ENCODE data around the gene C5. TPM values are rescaled to one million over a fixed set of nuclear protein-coding genes. Genes with fewer than 3 reads are reported as not detected.

Gene C5
- polyA plus RNA-seq, 1 of the 3 experiments (the other 2 are of a cell fraction): 1.8 TPM

DNA sequence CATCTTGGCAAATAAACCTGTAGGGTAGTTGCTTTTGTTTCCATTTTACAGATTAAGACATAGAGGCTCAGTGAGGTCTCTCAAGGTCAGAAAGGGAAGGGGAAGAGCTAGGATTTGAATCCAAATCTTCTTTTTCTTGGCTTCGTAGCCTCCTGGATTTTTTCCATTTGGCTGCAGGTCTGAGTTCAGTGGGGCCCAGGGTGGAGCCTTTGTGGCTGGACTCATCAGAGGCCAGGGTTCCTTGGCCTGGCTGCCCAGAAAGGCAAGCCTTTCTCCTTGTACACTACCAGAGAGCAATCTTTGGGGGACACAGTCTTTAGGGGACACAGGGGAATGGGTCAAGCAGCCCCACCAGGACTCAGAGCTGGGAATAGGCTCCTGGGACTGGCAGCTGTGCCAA is 112.9 kb downstream of the C5 start:
- H3K9me3 ChIP-seq: no peaks in the 10 kb centered on the region
- no peaks in the 10 kb centered on the region for H3K27me3 ChIP-seq (ENCODE audit: insufficient read depth)
- DNase-seq: no peak
- TF ChIP-seq EZH2phosphoT487 (IDR thresholded peaks at IDR 0.05; ENCODE audit: borderline replicate concordance, low read depth): no peak
- TF ChIP-seq MEF2A (IDR thresholded peaks at IDR 0.05; ENCODE audit: borderline replicate concordance, low read depth): no peak
- no peak for TF ChIP-seq FOXM1 (IDR thresholded peaks at IDR 0.05; ENCODE audit: low read depth)
- TF ChIP-seq POLR2AphosphoS5 (IDR thresholded peaks at IDR 0.05; ENCODE audit: low read depth, low read length): no peak
- TF ChIP-seq, protein P1, sequence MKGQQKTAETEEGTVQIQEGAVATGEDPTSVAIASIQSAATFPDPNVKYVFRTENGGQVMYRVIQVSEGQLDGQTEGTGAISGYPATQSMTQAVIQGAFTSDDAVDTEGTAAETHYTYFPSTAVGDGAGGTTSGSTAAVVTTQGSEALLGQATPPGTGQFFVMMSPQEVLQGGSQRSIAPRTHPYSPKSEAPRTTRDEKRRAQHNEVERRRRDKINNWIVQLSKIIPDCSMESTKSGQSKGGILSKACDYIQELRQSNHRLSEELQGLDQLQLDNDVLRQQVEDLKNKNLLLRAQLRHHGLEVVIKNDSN (IDR thresholded peaks at IDR 0.05; ENCODE audit: borderline replicate concordance, low read depth): no peak
- TF ChIP-seq GATA2 (CRISPR knock-in tag; IDR thresholded peaks at IDR 0.05): no peak
- TF ChIP-seq YY1 (IDR thresholded peaks at IDR 0.05; ENCODE audit: low read depth): no peak
- TF ChIP-seq SMC3 (IDR thresholded peaks at IDR 0.05; ENCODE audit: low read depth, low read length): no peak
- TF ChIP-seq GABPA (IDR thresholded peaks at IDR 0.05; ENCODE audit: low read depth): no peak
- TF ChIP-seq NFIC (IDR thresholded peaks at IDR 0.05; ENCODE audit: borderline replicate concordance): no peak
- no peak for TF ChIP-seq RFX5 (IDR thresholded peaks at IDR 0.05; ENCODE audit: low read length)
- TF ChIP-seq, protein P2, sequence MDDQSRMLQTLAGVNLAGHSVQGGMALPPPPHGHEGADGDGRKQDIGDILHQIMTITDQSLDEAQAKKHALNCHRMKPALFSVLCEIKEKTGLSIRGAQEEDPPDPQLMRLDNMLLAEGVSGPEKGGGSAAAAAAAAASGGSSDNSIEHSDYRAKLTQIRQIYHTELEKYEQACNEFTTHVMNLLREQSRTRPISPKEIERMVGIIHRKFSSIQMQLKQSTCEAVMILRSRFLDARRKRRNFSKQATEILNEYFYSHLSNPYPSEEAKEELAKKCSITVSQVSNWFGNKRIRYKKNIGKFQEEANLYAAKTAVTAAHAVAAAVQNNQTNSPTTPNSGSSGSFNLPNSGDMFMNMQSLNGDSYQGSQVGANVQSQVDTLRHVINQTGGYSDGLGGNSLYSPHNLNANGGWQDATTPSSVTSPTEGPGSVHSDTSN (IDR thresholded peaks at IDR 0.05): no peak
- TF ChIP-seq, protein P3, sequence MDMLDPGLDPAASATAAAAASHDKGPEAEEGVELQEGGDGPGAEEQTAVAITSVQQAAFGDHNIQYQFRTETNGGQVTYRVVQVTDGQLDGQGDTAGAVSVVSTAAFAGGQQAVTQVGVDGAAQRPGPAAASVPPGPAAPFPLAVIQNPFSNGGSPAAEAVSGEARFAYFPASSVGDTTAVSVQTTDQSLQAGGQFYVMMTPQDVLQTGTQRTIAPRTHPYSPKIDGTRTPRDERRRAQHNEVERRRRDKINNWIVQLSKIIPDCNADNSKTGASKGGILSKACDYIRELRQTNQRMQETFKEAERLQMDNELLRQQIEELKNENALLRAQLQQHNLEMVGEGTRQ (IDR thresholded peaks at IDR 0.05; ENCODE audit: borderline replicate concordance, low read depth, low read length): no peak
- no peak for TF ChIP-seq FOXJ3 (CRISPR knock-in tag; IDR thresholded peaks at IDR 0.05)
- no peaks in the 10 kb centered on the region for H4K20me1 ChIP-seq (ENCODE audit: insufficient read depth)
- ChIA-PET CTCF (interaction anchor here (0.6 to 3.6 kb wide), 25 partner anchors 9 to 317 kb away, joined by 3 to 42 read pairs (median 5); partner anchors contain the start of genes FBXW2 and TRAF1), POLR2A (no interaction called here)
- peak overlapping the region; percentile 76; the same call in 1 of the 2 replicates for H2AFZ ChIP-seq (ENCODE audit: low read depth)
- peak overlapping the region; percentile 47 for H3K4me2 ChIP-seq
- peak overlapping the region; percentile 12; the same call in 1 of the 2 replicates for H3K9ac ChIP-seq
- H3K79me2 ChIP-seq (ENCODE audit: insufficient read depth): no peaks in the 10 kb centered on the region
- peak overlapping the region; percentile 39 to 87; a peak in 3 of 4 replicates for H3K27ac ChIP-seq (ENCODE audit: low read depth in 2 of 2, low read length in 1 of 2)
- H3F3A ChIP-seq (replicated peaks; ENCODE audit: insufficient read depth): peaks cover 34% of the 10 kb centered on the region
- no peak overlapping the region for H3K4me3 ChIP-seq (ENCODE audit: low read depth in 2 of 2, low read length in 1 of 2)
- 92% methylated on average over 1 of the region's 1 CpG for WGBS (ENCODE audit: low lambda C conversion rate)
- H3K4me1 ChIP-seq (ENCODE audit: control insufficient read depth in 1 of 2, insufficient read depth in 2 of 2, low read depth in 1 of 2, low read length in 1 of 2): peaks cover 28 to 54% of the 10 kb centered on the region in 2 experiments
- no peaks in the 10 kb centered on the region for H3K36me3 ChIP-seq (replicated peaks in 1 of 2; ENCODE audit: control insufficient read depth in 1 of 2, insufficient read depth in 2 of 2, low read length in 1 of 2)
- no peaks in the 10 kb centered on the region for H3K9me2 ChIP-seq

DNA sequence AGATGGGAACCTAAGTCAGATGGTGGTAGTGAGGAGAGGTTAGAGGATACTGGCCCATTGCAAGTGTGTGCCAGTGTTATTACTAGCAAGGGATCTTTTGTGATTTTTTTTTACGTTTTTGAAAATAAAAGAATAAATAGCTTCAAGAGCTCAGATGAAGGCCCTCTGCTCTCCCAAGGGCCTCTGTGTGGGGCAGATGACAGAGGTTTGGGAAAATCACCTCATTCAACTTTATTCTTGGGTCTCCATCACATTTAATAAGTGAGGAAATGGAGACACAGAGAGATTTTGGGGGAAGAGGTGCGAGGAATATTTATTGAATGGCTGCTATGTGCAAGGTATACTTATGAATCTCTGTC is 113.3 kb downstream of the C5 start:
- Histone ChIP-seq H3K4me3 (ENCODE audit: low read depth in 2 of 2, low read length in 1 of 2) (peak overlapping the region in 1 of 2 experiments; percentile 53; a peak in 1 of 4 replicates), H3K27ac (ENCODE audit: low read depth in 2 of 2, low read length in 1 of 2) (peak overlapping the region; percentile 39 to 87; a peak in 3 of 4 replicates), H3K9ac (no peak overlapping the region; the same call in 1 of the 2 replicates), H3K4me1 (ENCODE audit: control insufficient read depth in 1 of 2, insufficient read depth in 2 of 2, low read depth in 1 of 2, low read length in 1 of 2) (peaks cover 32 to 56% of the 10 kb centered on the region in 2 experiments), H3K79me2 (ENCODE audit: insufficient read depth) (no peaks in the 10 kb centered on the region), H3K9me2 (no peaks in the 10 kb centered on the region), H4K20me1 (ENCODE audit: insufficient read depth) (no peaks in the 10 kb centered on the region), H3F3A (replicated peaks; ENCODE audit: insufficient read depth) (peaks cover 38% of the 10 kb centered on the region), H2AFZ (ENCODE audit: low read depth) (peak overlapping the region; percentile 76; the same call in 1 of the 2 replicates), H3K4me2 (peak overlapping the region; percentile 47; the same call in 1 of the 2 replicates), H3K9me3 (no peaks in the 10 kb centered on the region), H3K27me3 (ENCODE audit: insufficient read depth) (no peaks in the 10 kb centered on the region), H3K36me3 (replicated peaks in 1 of 2; ENCODE audit: control insufficient read depth in 1 of 2, insufficient read depth in 2 of 2, low read length in 1 of 2) (no peaks in the 10 kb centered on the region)
- 48% methylated on average over 2 of the region's 2 CpGs for WGBS (ENCODE audit: low lambda C conversion rate)
- ChIA-PET POLR2A (interaction anchor here (2.1 kb wide), 1 partner anchor 16 kb away, joined by 10 read pairs; no protein-coding TSS in a partner anchor), CTCF (interaction anchor here (0.6 to 3.6 kb wide), 24 partner anchors 9 to 317 kb away, joined by 3 to 42 read pairs (median 4); partner anchors contain the start of genes FBXW2 and TRAF1)
- TF ChIP-seq, protein P3 (IDR thresholded peaks at IDR 0.05; ENCODE audit: borderline replicate concordance, low read depth, low read length): no peak
- TF ChIP-seq FOXM1 (IDR thresholded peaks at IDR 0.05; ENCODE audit: low read depth) (no peak), SIN3A (IDR thresholded peaks at IDR 0.05; ENCODE audit: borderline replicate concordance, low read depth, low read length) (no peak)
- no peak for DNase-seq

Measured in SK-N-SH (cell line).